HG03139 (cell line): ENCODE measurements around the gene LDLRAD4.

ENCODE experiments used
- ATAC-seq: cut with Tn5 transposase; IDR thresholded peaks from one replicate; pipeline ENCODE4 v1.9.1; 2021; ENCODE audit not compliant: unreplicated experiment

Gene LDLRAD4

GRCh38 chr18:13420969-13421686, 202.6 kb downstream of the LDLRAD4 start:
- no peak for ATAC-seq

GRCh38 chr18:13422541-13423147, 204.1 kb downstream of the LDLRAD4 start:
- no peak for ATAC-seq

GRCh38 chr18:13423352-13423751, 204.8 kb downstream of the LDLRAD4 start:
- ATAC-seq: no peak

GRCh38 chr18:13424363-13424762, 205.8 kb downstream of the LDLRAD4 start:
- ATAC-seq: no peak

GRCh38 chr18:13425357-13426091, 207.0 kb downstream of the LDLRAD4 start:
- ATAC-seq: no peak

GRCh38 chr18:13427354-13427753, 208.8 kb downstream of the LDLRAD4 start:
- no peak for ATAC-seq

GRCh38 chr18:13428319-13428718, 209.8 kb downstream of the LDLRAD4 start:
- no peak for ATAC-seq

- ATAC-seq: no peak
These were observed 210.5 kb downstream of the LDLRAD4 start for GRCh38 chr18:13429016-13429415.

- no peak for ATAC-seq
These were observed 211.4 kb downstream of the LDLRAD4 start for GRCh38 chr18:13429884-13430510.

GRCh38 chr18:13430663-13431062, 212.1 kb downstream of the LDLRAD4 start:
- no peak for ATAC-seq

GRCh38 chr18:13431886-13432285, 213.3 kb downstream of the LDLRAD4 start:
- ATAC-seq: no peak

- ATAC-seq: no peak
These were observed 214.6 kb downstream of the LDLRAD4 start for GRCh38 chr18:13433125-13433524.

- ATAC-seq: no peak
These were observed 215.1 kb downstream of the LDLRAD4 start for GRCh38 chr18:13433685-13434084.

- ATAC-seq: no peak
These were observed 216.3 kb downstream of the LDLRAD4 start for GRCh38 chr18:13434854-13435253.

- no peak for ATAC-seq
These were observed 217.2 kb downstream of the LDLRAD4 start for GRCh38 chr18:13435586-13436333.

- ATAC-seq: no peak
These were observed 218.0 kb downstream of the LDLRAD4 start for GRCh38 chr18:13436576-13436975.

- no peak for ATAC-seq
These were observed 218.5 kb downstream of the LDLRAD4 start for GRCh38 chr18:13437034-13437433.

- ATAC-seq: no peak
These were observed 219.4 kb downstream of the LDLRAD4 start for GRCh38 chr18:13437796-13438506.

GRCh38 chr18:13438507-13439056, 220.0 kb downstream of the LDLRAD4 start:
- no peak for ATAC-seq

- ATAC-seq: no peak
These were observed 220.9 kb downstream of the LDLRAD4 start for GRCh38 chr18:13439461-13439860.
